Stimulated activated CD8-positive, alpha-beta memory T cell treated with anti-CD3 and anti-CD28 coated beads, Interleukin-2, amount 100 ng/mL, for 48 hours (primary cell): ENCODE results near the gene PALMD.

Source experiments
- DNase-seq, 2 donors: peaks; one replicate each; pipeline ENCODE4 v3.0.0-alpha.2; 2020; ENCODE audit warnings: low read depth in 2 of 2

Gene PALMD

GRCh38 chr1:99697580-99697979, 51.7 kb downstream of the PALMD start:
- DNase-seq, result no peak

- no peak for DNase-seq
These were observed 54.1 kb downstream of the PALMD start for GRCh38 chr1:99700020-99700419.

GRCh38 chr1:99702221-99702620, 56.3 kb downstream of the PALMD start:
- no peak for DNase-seq

GRCh38 chr1:99704356-99704816, 58.5 kb downstream of the PALMD start:
- DNase-seq, result no peak

- DNase-seq, result no peak
These were observed 59.5 kb downstream of the PALMD start for GRCh38 chr1:99705385-99705784.

- DNase-seq, result peak; percentile 8 to 45
These were observed 61.7 kb downstream of the PALMD start for GRCh38 chr1:99707535-99708142.

GRCh38 chr1:99710994-99711393, 65.1 kb downstream of the PALMD start:
- DNase-seq, result no peak

GRCh38 chr1:99713006-99713405, 67.1 kb downstream of the PALMD start:
- no peak for DNase-seq

- DNase-seq, result no peak
These were observed 71.1 kb downstream of the PALMD start for GRCh38 chr1:99717005-99717404.

- DNase-seq, result no peak
These were observed 77.3 kb downstream of the PALMD start for GRCh38 chr1:99723251-99723650.

GRCh38 chr1:99725996-99726395, 80.1 kb downstream of the PALMD start:
- no peak for DNase-seq

GRCh38 chr1:99726407-99726806, 80.5 kb downstream of the PALMD start:
- no peak for DNase-seq

- DNase-seq, result no peak
These were observed 80.9 kb downstream of the PALMD start for GRCh38 chr1:99726818-99727217.

- no peak for DNase-seq
These were observed 81.8 kb downstream of the PALMD start for GRCh38 chr1:99727575-99728185.

- DNase-seq, result no peak
These were observed 82.8 kb downstream of the PALMD start for GRCh38 chr1:99728494-99729235.

GRCh38 chr1:99731384-99731783, 85.5 kb downstream of the PALMD start:
- no peak for DNase-seq

GRCh38 chr1:99735852-99736251, 89.9 kb downstream of the PALMD start:
- DNase-seq, result no peak

GRCh38 chr1:99737016-99737415, 91.1 kb downstream of the PALMD start:
- no peak for DNase-seq

- DNase-seq, result no peak
These were observed 93.0 kb downstream of the PALMD start for GRCh38 chr1:99738858-99739465.

- DNase-seq, result no peak
These were observed 94.2 kb downstream of the PALMD start for GRCh38 chr1:99740141-99740540.
